Tibial artery (tissue), 4 donors: ENCODE data around the gene ULK2.

Experiments
- DNase-seq, 2 donors: peaks; one replicate each; pipeline ENCODE4 v3.0.0-alpha.2; 2019
- H3K27ac ChIP-seq, 2 donors: fragments of 200-600 bp; sonication (generic) in 1 of 2; 1 replicate in 1 of 2; 2 replicates in 1 of 2; pipeline ENCODE4 v1.5.1; 2018 to 2019; ENCODE audit warnings: mild to moderate bottlenecking in 1 of 2
- H3K27me3 ChIP-seq, 2 donors: fragments of 200-600 bp; sonication (generic) in 1 of 2; one replicate each; pipeline versions ENCODE4 v1.5.1 to v1.6.0; 2016 to 2019
- H3K36me3 ChIP-seq, 3 donors: fragments of 200-600 bp; sonication (generic) in 2 of 3; one replicate each; pipeline ENCODE4 v1.5.1; 2016 to 2019; ENCODE audit warnings: mild to moderate bottlenecking in 2 of 3
- H3K4me1 ChIP-seq, 4 donors: fragments of 200-600 bp; sonication (generic) in 2 of 4; 1 replicate in 3 of 4; 2 replicates in 1 of 4; pipeline ENCODE4 v1.5.1; 2016 to 2019
- H3K4me3 ChIP-seq, 2 donors: fragments of 200-600 bp; sonication (generic) in 1 of 2; 1 replicate in 1 of 2; 2 replicates in 1 of 2; pipeline ENCODE4 v1.5.1; 2018 to 2019; ENCODE audit warnings: mild to moderate bottlenecking in 2 of 2
- H3K9me3 ChIP-seq, 3 donors: fragments of 200-600 bp; sonication (generic) in 1 of 3; one replicate each; pipeline ENCODE4 v1.5.1; 2016 to 2019
- intact Hi-C: fragments of 100-400 bp; cut with DNase I; formaldehyde crosslinking; loops from one replicate; pipeline ENCODE4 v1.15.0; 2023; ENCODE audit warnings: low total_unique reads
- TF ChIP-seq, protein P1 (sequence below), 2 experiments: fragments of 200-600 bp in 1 of 2; fragments of 450-650 bp in 1 of 2; IDR thresholded peaks; one replicate each; pipeline ENCODE4 v1.5.1; 2017 to 2019; ENCODE audit warnings: antibody characterized with exemption in 2 of 2, mild to moderate bottlenecking in 1 of 2, moderate library complexity in 1 of 2

ULK2 gene

DNA sequence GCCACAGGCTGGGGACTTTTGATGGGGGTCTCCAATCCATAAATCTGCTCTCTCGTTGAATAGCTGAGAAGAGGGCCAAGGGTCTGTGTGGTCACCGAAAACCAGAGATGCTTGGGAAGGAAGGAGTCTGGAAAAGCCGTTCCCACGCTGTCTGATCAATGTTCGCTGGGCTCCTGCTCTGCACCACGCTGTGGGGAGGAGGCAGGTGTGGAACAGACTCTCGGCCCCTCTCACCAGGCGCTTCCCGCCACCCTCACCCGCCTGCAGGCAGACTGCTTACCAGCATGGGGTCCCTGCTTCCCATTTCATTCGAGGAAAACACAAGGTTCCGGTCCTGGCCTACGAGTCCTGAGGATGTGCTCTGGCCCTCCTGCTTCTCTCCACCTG, 118.9 kb downstream of the ULK2 start:
- Histone ChIP-seq H3K27me3 (no peaks in the 10 kb centered on the region), H3K36me3 (no peaks in the 10 kb centered on the region), H3K4me1 (peaks cover 3 to 46% (median 39%) of the 10 kb centered on the region in 4 donors), H3K27ac (peak overlapping the region in 1 of 2 donors; percentile 11), H3K9me3 (no peaks in the 10 kb centered on the region), H3K4me3 (no peak overlapping the region)
- DNase-seq = no peak
- intact Hi-C loops = loop anchor here (5.0 kb wide), 1 partner anchor 91 kb away; no protein-coding TSS in a partner anchor
- TF ChIP-seq, protein P1, sequence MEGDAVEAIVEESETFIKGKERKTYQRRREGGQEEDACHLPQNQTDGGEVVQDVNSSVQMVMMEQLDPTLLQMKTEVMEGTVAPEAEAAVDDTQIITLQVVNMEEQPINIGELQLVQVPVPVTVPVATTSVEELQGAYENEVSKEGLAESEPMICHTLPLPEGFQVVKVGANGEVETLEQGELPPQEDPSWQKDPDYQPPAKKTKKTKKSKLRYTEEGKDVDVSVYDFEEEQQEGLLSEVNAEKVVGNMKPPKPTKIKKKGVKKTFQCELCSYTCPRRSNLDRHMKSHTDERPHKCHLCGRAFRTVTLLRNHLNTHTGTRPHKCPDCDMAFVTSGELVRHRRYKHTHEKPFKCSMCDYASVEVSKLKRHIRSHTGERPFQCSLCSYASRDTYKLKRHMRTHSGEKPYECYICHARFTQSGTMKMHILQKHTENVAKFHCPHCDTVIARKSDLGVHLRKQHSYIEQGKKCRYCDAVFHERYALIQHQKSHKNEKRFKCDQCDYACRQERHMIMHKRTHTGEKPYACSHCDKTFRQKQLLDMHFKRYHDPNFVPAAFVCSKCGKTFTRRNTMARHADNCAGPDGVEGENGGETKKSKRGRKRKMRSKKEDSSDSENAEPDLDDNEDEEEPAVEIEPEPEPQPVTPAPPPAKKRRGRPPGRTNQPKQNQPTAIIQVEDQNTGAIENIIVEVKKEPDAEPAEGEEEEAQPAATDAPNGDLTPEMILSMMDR (IDR thresholded peaks at IDR 0.05) = no peak

DNA sequence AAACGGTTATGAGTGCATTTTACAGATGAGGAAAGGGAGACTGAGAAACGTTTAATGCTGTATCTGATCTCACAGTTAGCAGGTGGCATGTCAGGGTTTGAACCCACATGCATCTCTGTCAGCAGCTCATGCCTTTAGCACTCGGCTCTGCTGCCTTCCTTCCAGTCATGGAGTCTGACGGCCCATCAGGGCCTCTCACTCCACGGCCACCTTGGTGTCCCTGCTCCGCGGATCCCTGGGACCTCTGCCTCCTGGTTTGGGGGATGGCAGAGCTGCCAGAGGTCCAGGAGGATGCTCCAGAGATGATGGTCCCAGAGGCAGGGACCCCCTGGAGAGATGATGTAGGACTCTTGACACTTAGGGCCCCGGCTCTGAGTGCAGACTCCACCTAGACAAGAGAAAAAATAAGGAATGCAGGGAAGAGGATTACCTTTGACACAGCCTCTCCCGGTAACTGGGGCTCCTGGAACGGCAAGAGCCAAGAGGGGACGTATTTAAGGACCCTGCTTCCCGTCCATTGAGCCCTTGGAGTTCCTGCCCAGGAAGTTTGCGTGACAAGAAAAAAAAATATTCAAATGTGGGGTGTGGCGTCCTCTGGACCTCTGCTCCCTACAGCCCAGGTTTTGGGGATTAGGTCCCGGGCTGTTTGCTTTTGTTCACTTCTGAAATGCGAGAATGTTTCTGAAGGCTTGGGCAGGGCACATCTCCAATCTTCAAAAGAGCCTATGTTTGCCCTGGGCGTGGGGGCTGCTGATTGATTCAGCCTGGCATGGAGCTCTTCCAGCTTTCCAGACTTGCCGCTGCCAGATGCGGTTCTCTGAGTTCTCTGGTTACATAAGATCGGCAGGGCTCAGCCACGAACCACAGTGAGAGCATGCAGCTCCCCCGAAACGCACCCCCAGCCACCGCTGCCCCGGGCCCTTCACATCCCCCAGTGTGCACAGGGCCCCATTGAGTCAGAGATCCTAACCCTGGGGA, 119.6 kb downstream of the ULK2 start, which contains the start of gene ALDH3A1:
Gene ALDH3A1 (minus strand): TSS at position 470 of the 978 bp plus-strand sequence. CDS start 3,169 bp downstream, outside the sequence.
- H3K4me3 ChIP-seq = no peak within 1 kb of the TSS
- no peaks in the 10 kb centered on the region for H3K36me3 ChIP-seq
- peak within 1 kb of the TSS in 1 of 2 donors; percentile 11 for H3K27ac ChIP-seq
- H3K4me1 ChIP-seq = peaks cover 3 to 39% (median 32%) of the 10 kb centered on the region in 4 donors
- intact Hi-C loops = loop anchor here (5.0 kb wide), 1 partner anchor 91 kb away; no protein-coding TSS in a partner anchor
- TF ChIP-seq, protein P1 (IDR thresholded peaks at IDR 0.05) = no peak
- no peaks in the 10 kb centered on the region for H3K9me3 ChIP-seq
- DNase-seq = no peak
- H3K27me3 ChIP-seq = no peaks in the 10 kb centered on the region

DNA sequence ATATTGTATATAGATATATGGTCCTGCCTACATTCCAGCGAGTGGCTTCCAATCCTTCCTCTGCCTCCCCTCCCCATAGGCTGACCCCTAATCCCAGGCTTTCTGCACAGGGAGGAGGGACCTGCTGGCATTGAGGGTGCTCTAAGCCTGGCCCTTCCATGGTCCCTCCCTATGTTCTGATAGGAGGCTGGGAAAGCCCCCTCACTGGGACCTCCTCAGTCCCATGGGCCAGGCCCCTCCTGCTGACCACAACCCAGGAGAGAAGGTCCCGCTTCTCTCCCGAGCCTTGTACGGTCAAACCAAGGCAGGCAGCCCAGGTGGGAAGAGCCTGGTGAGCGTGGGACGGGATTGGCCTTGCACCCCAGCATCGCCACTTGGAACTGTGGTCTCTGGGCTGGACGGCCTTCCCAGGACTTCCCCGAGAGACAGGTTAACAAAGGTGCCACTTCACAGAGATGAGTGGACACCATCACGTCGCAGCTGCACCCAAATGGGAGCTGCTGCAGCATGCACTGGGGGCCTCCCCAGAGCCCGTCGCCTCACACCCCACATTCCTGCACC, 120.5 kb downstream of the ULK2 start:
- no peak for DNase-seq
- no peak overlapping the region for H3K27ac ChIP-seq
- no peaks in the 10 kb centered on the region for H3K36me3 ChIP-seq
- TF ChIP-seq, protein P1 (IDR thresholded peaks at IDR 0.05) = no peak
- H3K9me3 ChIP-seq = no peaks in the 10 kb centered on the region
- intact Hi-C loops = loop anchor here (5.0 kb wide), 1 partner anchor 90 kb away; no protein-coding TSS in a partner anchor
- no peak overlapping the region for H3K4me3 ChIP-seq
- H3K27me3 ChIP-seq = no peaks in the 10 kb centered on the region
- peaks cover 0 to 30% (median 24%) of the 10 kb centered on the region in 4 donors for H3K4me1 ChIP-seq

DNA sequence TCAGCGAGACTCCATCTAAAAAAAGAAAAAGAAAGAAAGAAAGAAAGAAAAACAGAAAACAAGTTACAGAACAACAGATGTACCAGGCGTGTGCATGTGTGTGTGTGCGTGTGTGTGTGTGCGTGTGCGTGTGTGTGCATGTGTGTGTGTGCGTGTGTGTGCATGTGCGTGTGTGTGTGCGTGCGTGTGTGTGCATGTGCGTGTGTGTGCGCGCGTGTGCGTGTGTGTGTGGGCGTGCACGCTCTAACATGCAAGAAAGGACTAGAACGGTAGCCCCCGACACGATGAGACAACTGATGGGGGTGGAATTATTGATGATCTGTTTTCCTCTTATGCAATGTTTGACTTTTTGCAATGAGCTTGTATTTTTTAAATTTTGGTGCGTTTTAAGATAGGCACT, 121.2 kb downstream of the ULK2 start:
- H3K27ac ChIP-seq = no peak overlapping the region
- no peaks in the 10 kb centered on the region for H3K9me3 ChIP-seq
- no peak overlapping the region for H3K4me3 ChIP-seq
- peaks cover 0 to 29% (median 21%) of the 10 kb centered on the region in 4 donors for H3K4me1 ChIP-seq
- TF ChIP-seq, protein P1 (IDR thresholded peaks at IDR 0.05) = no peak
- H3K27me3 ChIP-seq = no peaks in the 10 kb centered on the region
- intact Hi-C loops = loop anchor here (5.0 kb wide), 1 partner anchor 89 kb away; no protein-coding TSS in a partner anchor
- no peak for DNase-seq
- no peaks in the 10 kb centered on the region for H3K36me3 ChIP-seq

DNA sequence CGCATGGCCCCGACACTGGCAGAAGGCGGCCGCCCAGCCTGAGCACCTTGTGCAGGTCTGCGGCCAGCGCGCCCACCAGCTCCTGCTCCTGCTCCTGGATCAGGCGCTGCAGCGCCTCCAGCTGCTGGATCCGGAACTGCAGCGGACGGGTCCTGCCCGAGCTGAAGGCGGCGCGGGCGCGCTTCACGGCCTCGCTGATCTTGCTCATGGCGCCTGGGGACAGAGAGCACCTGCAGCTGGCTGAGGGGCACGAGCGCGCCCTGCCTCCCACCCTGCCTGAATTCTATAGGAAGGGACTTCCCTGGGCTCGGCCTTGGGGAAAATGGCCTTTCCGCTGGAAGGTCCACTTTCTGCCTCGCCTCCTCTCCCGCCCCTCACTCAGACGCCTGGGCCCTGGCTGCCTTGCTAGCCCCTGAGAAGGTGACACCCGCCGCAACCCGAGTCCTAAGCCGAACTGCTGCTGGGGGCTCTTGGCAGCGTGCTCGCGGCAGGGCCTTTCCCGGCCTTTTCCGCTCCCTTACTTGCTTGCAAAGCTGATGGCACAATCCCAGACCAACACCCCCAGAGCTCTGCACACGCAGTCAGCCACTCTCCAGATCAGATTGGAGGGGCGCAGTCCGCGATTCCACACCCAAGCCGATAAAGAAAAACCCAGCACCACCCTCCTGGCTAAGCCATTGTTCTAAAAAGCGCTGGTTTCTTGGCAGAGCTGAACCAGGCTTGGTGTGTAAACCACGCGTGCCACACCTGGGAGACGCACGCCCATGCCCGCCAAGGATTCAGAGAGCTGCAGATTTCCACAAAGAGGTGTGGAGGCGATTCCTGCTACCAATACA, 122.6 kb downstream of the ULK2 start:
- Histone ChIP-seq H3K27me3 (no peaks in the 10 kb centered on the region), H3K4me3 (peak overlapping the region; percentile 46 to 60), H3K4me1 (peaks cover 0 to 29% (median 21%) of the 10 kb centered on the region in 4 donors), H3K9me3 (no peaks in the 10 kb centered on the region), H3K27ac (peak overlapping the region; percentile 41 to 65), H3K36me3 (no peaks in the 10 kb centered on the region)
- DNase-seq = peak; percentile 94 to 96
- intact Hi-C loops = loop anchor here (5.0 kb wide), 1 partner anchor 88 kb away; no protein-coding TSS in a partner anchor
- TF ChIP-seq, protein P1 (IDR thresholded peaks at IDR 0.05) = peak; percentile 90 to 98
